ENCODE results near the gene CRB1.

DNA sequence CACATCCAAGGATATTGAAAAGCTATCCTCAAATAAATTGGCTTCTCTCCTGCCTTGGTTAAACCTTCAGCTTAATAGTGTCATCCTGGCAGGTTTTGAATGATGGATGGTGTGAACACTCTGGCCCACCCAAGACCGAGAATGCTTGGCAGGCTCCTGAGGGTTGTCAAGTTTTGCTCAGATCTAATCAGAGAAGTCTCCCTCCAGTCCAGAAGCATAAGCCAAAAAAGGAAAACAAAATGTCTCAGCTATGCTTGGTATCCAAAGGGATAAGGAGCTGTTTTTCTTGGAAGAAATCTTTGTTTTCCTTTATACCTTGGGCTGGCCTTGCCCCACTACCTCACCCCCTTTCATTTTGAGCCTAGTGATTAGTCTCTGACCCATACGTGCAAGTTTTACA, 172.7 kb downstream of the CRB1 start:
- TF ChIP-seq CTCF (IDR thresholded peaks at IDR 0.05) (no peak), EZH2 (IDR thresholded peaks at IDR 0.05) (no peak), EZH2phosphoT487 (IDR thresholded peaks at IDR 0.05) (no peak)

Data from neural progenitor cell (in vitro differentiated cells).